Adipose tissue (tissue), 3 donors: ENCODE results near the gene DLX3. TPM values are rescaled to one million over a fixed set of nuclear protein-coding genes. Genes with fewer than 3 reads are reported as not detected.

ENCODE experiments used
- H3K27ac ChIP-seq: one replicate; pipeline ENCODE4 v1.5.1; 2013; ENCODE audit warnings: low read depth, low read length
- WGBS, 3 donors: extraction: QIAGEN DNeasy Blood & Tissue Kit; methylation state at CpG; one replicate each; pipeline ENCODE4 v1.1.7; 2013; 5-methylcytosine and 5-hydroxymethylcytosine counted together
- polyA plus RNA-seq, 3 donors: library from polyadenylated mRNA; stranded (reverse); fragments of 200-250 nt; gene quantifications; one replicate each; pipeline ENCODE4 v1.2.3, GENCODE V29; 2013
- donor health status: healthy with polysubstance abuse.
- donor health status: Bipolar disorder and iron deficiency.
- donor health status: healthy.

DLX3 gene
- polyA plus RNA-seq, 3 donors, result 0.10 to 0.79 (median 0.17) TPM

DNA sequence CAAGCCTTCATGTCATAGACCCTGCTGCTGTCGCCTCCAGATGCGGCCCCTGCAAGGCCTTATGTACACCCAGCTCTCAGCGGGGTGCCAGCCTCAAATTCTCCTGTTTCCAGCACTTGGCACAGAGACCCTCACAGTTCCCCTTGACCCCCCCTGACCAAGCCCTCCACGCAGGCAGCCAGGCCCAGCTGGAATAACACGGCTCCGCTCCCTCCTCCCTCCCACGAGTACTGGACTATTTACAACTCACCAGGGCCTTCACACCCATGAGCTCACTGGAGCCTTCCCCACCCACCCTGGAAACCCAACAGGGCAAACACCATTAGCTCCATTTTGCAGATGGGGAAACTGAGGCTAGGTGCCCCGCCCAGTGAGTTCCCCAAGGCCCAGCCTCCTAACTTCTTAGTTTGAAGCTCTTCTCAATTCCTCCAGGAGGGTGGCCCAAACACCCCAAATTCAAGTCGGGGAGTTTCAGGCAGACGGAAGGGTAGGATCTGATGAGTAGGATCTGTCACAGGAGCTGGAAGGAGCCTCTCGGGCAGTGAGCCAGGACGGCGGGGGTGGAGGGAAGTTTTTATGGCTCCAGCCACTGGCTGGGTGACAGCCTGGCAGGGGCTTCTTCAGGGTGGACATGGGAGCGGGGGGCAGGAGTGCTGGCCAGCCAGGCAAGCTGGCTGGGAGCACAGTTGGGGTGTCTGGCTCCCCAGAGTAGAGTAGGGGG lies 43.5 kb downstream of the DLX3 start:
- no peak overlapping the region for H3K27ac ChIP-seq
- WGBS, 3 donors, result 58 to 60% (median 59%) methylated on average over 14 of the region's 14 CpGs

DNA sequence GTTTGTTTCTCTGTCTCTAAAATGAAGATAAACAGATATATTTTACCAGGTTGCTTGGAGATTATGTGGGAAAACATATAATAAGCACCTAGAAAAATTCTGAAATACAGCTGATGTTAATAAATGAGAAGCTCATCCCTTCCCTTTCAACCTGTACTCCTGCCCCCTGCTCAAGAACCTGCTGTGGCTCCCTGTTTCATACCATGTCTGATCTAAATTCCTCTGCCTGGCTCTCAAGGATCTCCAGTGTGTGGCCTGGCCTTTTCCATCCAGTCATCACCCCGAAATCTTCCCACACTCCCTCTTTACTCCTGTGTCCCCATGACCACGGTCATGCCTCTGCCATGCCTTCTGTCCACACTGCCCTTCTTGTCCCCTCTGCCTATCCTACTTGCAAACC lies 45.4 kb downstream of the DLX3 start:
- 81 to 87% (median 83%) methylated on average over 2 of the region's 2 CpGs for WGBS, 3 donors
- no peak overlapping the region for H3K27ac ChIP-seq

DNA sequence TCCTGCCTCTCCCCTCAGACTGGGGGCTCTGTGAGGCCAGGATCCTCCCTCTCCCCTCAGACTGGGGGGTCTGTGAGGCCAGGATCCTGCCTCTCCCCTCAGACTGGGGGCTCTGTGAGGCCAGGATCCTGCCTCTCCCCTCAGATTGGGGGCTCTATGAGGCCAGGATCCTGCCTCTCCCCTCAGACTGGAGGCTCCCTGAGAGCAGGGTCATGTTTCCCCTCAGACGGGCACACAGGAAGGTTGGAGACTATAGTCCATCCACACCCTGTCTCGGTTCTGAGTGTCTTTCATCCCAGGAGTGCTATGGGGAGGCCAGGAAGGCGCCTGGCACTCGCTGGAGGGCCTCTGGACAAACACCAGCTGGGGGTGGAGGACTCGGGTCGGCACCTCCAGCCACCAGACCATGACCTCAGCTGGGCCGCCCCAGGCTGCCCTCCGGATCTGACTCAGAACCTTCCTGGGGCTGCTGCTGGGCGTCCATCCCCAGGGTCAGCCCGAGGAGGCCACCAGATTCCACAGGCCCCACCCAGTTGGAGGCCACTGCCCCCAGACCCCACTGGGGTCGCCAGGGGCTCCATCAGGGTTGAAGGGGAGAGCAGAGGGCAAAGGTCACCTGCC lies 48.0 kb downstream of the DLX3 start:
- no peak overlapping the region for H3K27ac ChIP-seq
- WGBS, 3 donors, result 73 to 86% (median 83%) methylated on average over 10 to 11 of the region's 11 CpGs

DNA sequence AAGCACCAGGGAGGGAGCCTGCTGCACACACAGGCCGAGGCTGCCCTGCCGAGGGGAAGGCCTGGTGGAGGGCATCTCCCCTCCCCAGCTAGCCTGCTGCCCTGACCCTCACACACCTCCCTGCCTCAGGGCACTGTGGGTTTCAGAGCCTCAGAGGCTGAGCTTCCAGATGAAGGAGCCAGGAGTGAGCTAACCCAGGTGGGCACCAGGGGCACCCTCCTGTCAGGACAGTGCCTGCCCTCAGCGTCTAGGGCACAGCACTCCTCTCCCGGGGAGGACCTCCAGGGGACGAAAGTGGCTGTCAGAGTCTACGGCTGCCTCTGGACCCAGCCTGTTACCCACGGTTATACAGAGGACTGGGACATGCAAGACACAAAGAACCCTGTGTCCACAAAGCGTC lies 48.8 kb downstream of the DLX3 start:
- WGBS, 3 donors, result 67 to 80% (median 77%) methylated on average over 8 of the region's 8 CpGs

DNA sequence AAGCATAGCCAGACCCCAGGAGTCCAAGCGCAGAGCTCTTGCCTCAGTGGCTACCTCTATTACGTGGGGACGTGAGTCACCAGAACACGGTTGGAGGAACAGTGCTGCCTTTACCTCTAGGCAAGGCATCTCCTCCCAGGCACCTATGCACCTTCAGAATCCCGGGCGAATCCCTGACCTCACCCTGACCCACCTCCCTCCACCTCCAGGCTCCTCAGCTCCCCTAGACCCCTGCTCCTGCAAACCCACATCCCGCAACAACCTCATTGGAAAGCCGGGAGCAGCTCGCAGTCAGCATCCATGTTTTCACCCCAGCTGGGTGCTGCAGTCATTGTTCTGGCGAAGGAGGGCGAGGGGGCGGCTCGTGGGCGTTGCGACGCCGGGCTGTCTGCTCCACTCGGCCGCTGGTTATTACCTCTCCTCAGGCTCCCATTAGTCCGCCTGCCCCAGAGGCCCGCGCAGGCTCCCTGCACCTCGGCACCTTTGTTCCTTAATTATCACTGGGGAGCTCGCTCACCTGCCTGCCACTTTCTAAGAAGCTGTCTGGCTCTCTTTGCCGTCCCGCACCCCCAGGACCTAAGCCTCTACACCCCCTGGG lies 50.7 kb downstream of the DLX3 start:
- 29 to 42% (median 37%) methylated on average over 26 of the region's 26 CpGs for WGBS, 3 donors
- H3K27ac ChIP-seq, result no peak overlapping the region

More for the DNA sequence above, 48.8 kb downstream of the DLX3 start:
- no peak overlapping the region for H3K27ac ChIP-seq

DNA sequence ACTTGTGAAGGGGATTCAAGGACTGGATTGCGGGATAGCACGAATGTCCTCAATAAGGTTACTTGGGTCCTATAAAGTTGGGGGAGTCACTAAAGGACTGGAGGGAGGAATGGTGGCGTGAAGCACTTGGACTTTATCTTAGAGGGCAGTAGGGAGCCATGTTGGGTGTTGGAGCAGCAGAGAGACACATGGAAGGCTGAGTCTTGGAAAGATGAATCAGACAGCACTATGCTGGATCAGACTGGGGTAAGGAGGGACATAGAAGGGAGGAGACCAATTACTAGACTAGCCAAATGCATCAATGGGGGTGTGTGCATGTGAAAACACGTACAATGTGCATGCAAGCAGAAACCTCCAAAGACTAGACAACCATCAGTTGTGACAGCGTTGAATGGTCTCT lies 52.1 kb downstream of the DLX3 start:
- H3K27ac ChIP-seq, result no peak overlapping the region
- 84 to 90% (median 88%) methylated on average over 5 of the region's 5 CpGs for WGBS, 3 donors

DNA sequence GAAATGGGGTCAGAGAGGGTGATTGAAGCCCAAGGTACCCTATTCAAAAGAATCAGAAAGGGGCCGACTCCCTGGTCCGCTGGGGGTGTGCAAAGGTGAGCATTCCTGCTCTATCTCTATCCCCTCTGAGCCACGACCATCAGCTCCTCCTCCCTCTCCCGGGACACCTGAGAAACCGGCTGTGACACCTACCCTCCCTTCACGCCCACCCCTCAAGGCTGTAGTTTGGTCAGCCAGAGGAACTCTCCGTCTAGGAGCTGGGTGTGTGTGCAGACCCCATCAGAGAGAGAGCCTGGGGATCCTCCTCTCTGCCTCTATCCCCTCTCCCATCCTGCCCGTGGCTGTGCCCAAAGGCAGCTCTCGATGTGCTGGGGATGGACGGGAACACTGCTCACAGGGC lies 53.6 kb downstream of the DLX3 start:
- no peak overlapping the region for H3K27ac ChIP-seq
- WGBS, 3 donors, result 36 to 69% (median 67%) methylated on average over 10 of the region's 10 CpGs

Other genes starting within 250 kb of the DLX3 start
- gene FAM117A, start 231.1 kb downstream of the DLX3 start, polyA plus RNA-seq, result 10 to 100 TPM in 1 of 3 donors, 1 to 10 TPM in 2; 5.6 to 10.7 (median 7.7) TPM
- 10 to 100 TPM in 1 of 3 donors, 1 to 10 TPM in 2; 7.2 to 10.3 (median 8.1) TPM for gene KAT7, start 206.5 kb downstream of the DLX3 start, polyA plus RNA-seq
- gene TAC4, start 147.2 kb downstream of the DLX3 start, polyA plus RNA-seq, result not detected
- under 1 TPM; 0.22 to 0.61 (median 0.26) TPM for gene DLX4, start 26.0 kb downstream of the DLX3 start, polyA plus RNA-seq
- 10 to 100 TPM; 13.2 to 19.1 (median 13.4) TPM for gene ITGA3, start 60.9 kb upstream of the DLX3 start, polyA plus RNA-seq
- 10 to 100 TPM; 24.3 to 46.5 (median 29.3) TPM for gene PDK2, start 100.1 kb upstream of the DLX3 start, polyA plus RNA-seq
- gene SAMD14, start 134.9 kb upstream of the DLX3 start, polyA plus RNA-seq, result 1 to 10 TPM in 2 of 3 donors, under 1 TPM in 1; 0.46 to 1.4 (median 1.3) TPM
- 10 to 100 TPM; 11.8 to 48.7 (median 21.6) TPM for gene PPP1R9B, start 155.5 kb upstream of the DLX3 start, polyA plus RNA-seq
- gene SGCA, start 170.8 kb upstream of the DLX3 start, polyA plus RNA-seq, result 1 to 10 TPM in 2 of 3 donors, under 1 TPM in 1; 0.83 to 4.0 (median 3.1) TPM
- gene COL1A1, start 206.4 kb upstream of the DLX3 start, polyA plus RNA-seq, result 100 to 1,000 TPM in 2 of 3 donors, 10 to 100 TPM in 1; 29.6 to 209 (median 106) TPM